Keratinocyte (primary cell): Measurements from ENCODE around the gene SYMPK. TPM values are rescaled to one million over a fixed set of nuclear protein-coding genes. Genes with fewer than 3 reads are reported as not detected.

Experiments used
- DNase-seq: peaks from one replicate; pipeline ENCODE4 v3.0.0-alpha.2; 2011; ENCODE audit warnings: low read depth, missing footprints, low spot score
- FAIRE-seq: peaks from 2 replicates; lab custom pipeline; 2011; peaks lifted over from hg19 to GRCh38; lab: Jason Lieb, UNC
- H2AFZ ChIP-seq: 2 replicates; pipeline ENCODE4 v1.6.0; 2012; ENCODE audit warnings: low read length, control low read depth, inconsistent platforms; ENCODE audit not compliant: control insufficient read depth
- H3K27ac ChIP-seq: 2 replicates; pipeline ENCODE4 v1.5.1; 2011; ENCODE audit warnings: low read length; ENCODE audit not compliant: control insufficient read depth, insufficient read depth
- H3K27me3 ChIP-seq: 3 replicates; pipeline ENCODE4 v1.6.0; 2011; ENCODE audit warnings: low read length; ENCODE audit not compliant: control insufficient read depth, insufficient read depth; ENCODE audit errors: extremely low read depth
- H3K36me3 ChIP-seq, 2 experiments: 2 replicates in 1 of 2; 3 replicates in 1 of 2; pipeline ENCODE4 v1.5.1; 2011; ENCODE audit warnings: low read length in 2 of 2, mild to moderate bottlenecking in 1 of 2; ENCODE audit not compliant: control insufficient read depth in 2 of 2, insufficient read depth in 2 of 2; ENCODE audit errors: extremely low read depth in 1 of 2
- H3K4me1 ChIP-seq: 3 replicates; pipeline ENCODE4 v1.5.1; 2011; ENCODE audit warnings: low read length; ENCODE audit not compliant: control insufficient read depth, insufficient read depth; ENCODE audit errors: extremely low read depth
- H3K4me2 ChIP-seq: 3 replicates; pipeline ENCODE4 v1.6.0; 2011; ENCODE audit warnings: low read depth, low read length; ENCODE audit not compliant: control insufficient read depth, insufficient read depth; ENCODE audit errors: extremely low read depth
- H3K4me3 ChIP-seq, 3 experiments: fragments of 200-600 bp in 1 of 3; sonication (generic) in 1 of 3; 2 replicates in 2 of 3; 3 replicates in 1 of 3; pipeline ENCODE4 v1.5.1; 2011 to 2016; ENCODE audit warnings: low read length in 3 of 3, mild to moderate bottlenecking in 3 of 3, control low read depth in 2 of 3, inconsistent platforms in 1 of 3, low read depth in 1 of 3, mixed read lengths in 1 of 3, mixed run types in 1 of 3, moderate library complexity in 1 of 3; ENCODE audit not compliant: control insufficient read depth in 2 of 3, insufficient read depth in 2 of 3; ENCODE audit errors: extremely low read depth in 1 of 3
- H3K79me2 ChIP-seq: 2 replicates; pipeline ENCODE4 v1.6.0; 2012; ENCODE audit warnings: low read length; ENCODE audit not compliant: control insufficient read depth, insufficient read depth
- H3K9ac ChIP-seq: 3 replicates; pipeline ENCODE4 v1.6.0; 2011; ENCODE audit warnings: low read length; ENCODE audit not compliant: control insufficient read depth, insufficient read depth; ENCODE audit errors: extremely low read depth
- H3K9me1 ChIP-seq: 3 replicates; pipeline ENCODE4 v1.6.0; 2011; ENCODE audit warnings: low read length; ENCODE audit not compliant: control insufficient read depth, insufficient read depth; ENCODE audit errors: extremely low read depth
- H3K9me3 ChIP-seq: 2 replicates; pipeline ENCODE4 v1.5.1; 2012; ENCODE audit warnings: low read depth, low read length; ENCODE audit not compliant: control insufficient read depth
- H4K20me1 ChIP-seq: 3 replicates; pipeline ENCODE4 v1.6.0; 2011; ENCODE audit warnings: low read length; ENCODE audit not compliant: control insufficient read depth, insufficient read depth; ENCODE audit errors: extremely low read depth
- CTCF ChIP-seq, 3 experiments: IDR thresholded peaks in 1 of 3; conservative IDR thresholded peaks in 1 of 3; optimal IDR thresholded peaks in 1 of 3; 2 replicates in 2 of 3; 3 replicates in 1 of 3; pipeline versions ENCODE3 to v1.5.1; 2011; ENCODE audit warnings: low read length in 3 of 3, mild to moderate bottlenecking in 3 of 3, moderate library complexity in 2 of 3, control low read depth in 1 of 3, inconsistent platforms in 1 of 3; ENCODE audit not compliant: insufficient read depth in 2 of 3; ENCODE audit errors: extremely low read depth in 1 of 3
- EZH2 ChIP-seq: IDR thresholded peaks from one replicate; pipeline ENCODE4 v1.6.1; 2012; ENCODE audit warnings: inconsistent platforms, mild to moderate bottlenecking, low read length, moderate library complexity
- dilution Hi-C: fragments of 300-500 bp; cut with MboI; formaldehyde crosslinking; loops from one replicate; pipeline ENCODE4 v1.7.0; 2020; ENCODE audit warnings: low sequenced_read_pairs; ENCODE audit not compliant: extremely low pct_ligation_motif_present
- polyA plus RNA-seq, 5 experiments: library from polyadenylated mRNA; depleted of rRNA in 3 of 5; stranded (reverse) in 3 of 5; stranded (forward) in 1 of 5; unstranded in 1 of 5; fragments of >200 nt; gene quantifications; 1 replicate in 1 of 5; 2 replicates in 3 of 5; 3 replicates in 1 of 5; pipeline versions ENCODE4 v1.2.1 to v1.2.3, GENCODE V29; 2011 to 2012; ENCODE audit warnings: missing spikeins in 2 of 5, low read depth in 1 of 5, low replicate concordance in 1 of 5

The SYMPK gene
- polyA plus RNA-seq, 1 donor (not counting 4 experiments of a cell fraction or from before 2014, with no cell fraction given), result 56.0 TPM

- no peak overlapping the region for H2AFZ ChIP-seq
- no peaks in the 10 kb centered on the region for H3K9me1 ChIP-seq
- H3K27ac ChIP-seq, result no peak overlapping the region
- H3K4me2 ChIP-seq, result no peak overlapping the region
- no peak overlapping the region for H3K9ac ChIP-seq
- FAIRE-seq (no peak), DNase-seq (no peak)
- H3K9me3 ChIP-seq, result no peaks in the 10 kb centered on the region
- H3K36me3 ChIP-seq, result no peaks in the 10 kb centered on the region
- peaks cover 37% of the 10 kb centered on the region for H3K27me3 ChIP-seq
- dilution Hi-C loops, result no loop called here
- TF ChIP-seq EZH2, result no peak
- no peak for TF ChIP-seq CTCF (optimal IDR thresholded peaks at IDR 0.05 in 1 of 3, IDR thresholded peaks at IDR 0.05 in 1 of 3, conservative IDR thresholded peaks at IDR 0.05 in 1 of 3; ENCODE audit: extremely low read depth in 1 of 3, insufficient read depth in 2 of 3, low read length in 3 of 3)
- no peak overlapping the region for H3K4me3 ChIP-seq
- peaks cover 13% of the 10 kb centered on the region for H3K79me2 ChIP-seq
- peaks cover 10% of the 10 kb centered on the region for H3K4me1 ChIP-seq
- no peaks in the 10 kb centered on the region for H4K20me1 ChIP-seq
These were observed 3.6 kb upstream of the SYMPK start for GRCh38 chr19:45866400-45867176.

DNA sequence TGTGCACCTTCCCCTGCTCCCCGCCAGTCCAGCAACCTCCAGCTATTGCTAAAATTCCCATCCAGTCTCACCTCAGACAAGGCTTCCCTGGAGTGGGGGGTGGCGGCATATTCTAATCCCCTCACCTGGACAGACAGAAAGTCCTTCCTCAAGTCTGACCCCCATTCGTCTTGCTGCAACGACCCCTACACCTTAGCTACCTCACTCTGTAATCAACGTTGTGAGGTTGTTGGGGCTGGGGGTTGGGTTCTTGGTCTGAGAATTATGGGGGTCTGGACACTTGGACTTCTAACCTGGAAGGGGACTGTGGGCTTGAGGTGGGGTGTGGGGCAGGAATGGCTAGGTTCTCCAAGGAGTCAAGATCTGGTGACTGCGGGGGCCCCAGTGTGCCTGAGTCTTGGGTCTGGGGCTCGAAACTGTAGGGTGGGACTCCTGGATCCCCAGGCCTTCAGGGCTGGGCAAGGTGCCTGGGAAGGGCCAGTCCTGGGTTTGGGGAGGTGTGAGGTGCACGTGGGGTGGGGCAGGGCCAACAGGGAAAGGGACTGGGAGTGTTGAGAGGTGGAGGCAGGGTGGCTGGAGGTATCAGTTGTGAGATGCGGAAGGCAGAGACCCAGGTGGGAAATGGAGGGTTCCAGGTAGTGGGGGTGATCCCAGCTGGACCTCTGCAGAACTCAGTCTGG lies 2.5 kb upstream of the SYMPK start:
- DNase-seq (no peak), FAIRE-seq (no peak)
- Histone ChIP-seq H4K20me1 (no peaks in the 10 kb centered on the region), H2AFZ (no peak overlapping the region), H3K4me3 (no peak overlapping the region), H3K9ac (no peak overlapping the region), H3K9me3 (no peaks in the 10 kb centered on the region), H3K4me1 (peaks cover 10% of the 10 kb centered on the region), H3K27me3 (peaks cover 37% of the 10 kb centered on the region), H3K27ac (no peak overlapping the region), H3K9me1 (no peaks in the 10 kb centered on the region), H3K79me2 (peaks cover 21% of the 10 kb centered on the region), H3K4me2 (no peak overlapping the region), H3K36me3 (no peaks in the 10 kb centered on the region)
- TF ChIP-seq EZH2 (no peak), CTCF (optimal IDR thresholded peaks at IDR 0.05 in 1 of 3, IDR thresholded peaks at IDR 0.05 in 1 of 3, conservative IDR thresholded peaks at IDR 0.05 in 1 of 3; ENCODE audit: extremely low read depth in 1 of 3, insufficient read depth in 2 of 3, low read length in 3 of 3) (no peak)
- dilution Hi-C loops, result no loop called here
